HepG2 (cell line): Measurements from ENCODE around the gene RAD1. TPM values are rescaled to one million over a fixed set of nuclear protein-coding genes. Genes with fewer than 3 reads are reported as not detected.

ENCODE experiments used
- AHR ChIP-seq: IDR thresholded peaks from 2 replicates; pipeline ENCODE4 v1.6.1; 2018; ENCODE audit warnings: missing genetic modification reagents, missing compliant biosample characterization
- CEBPB ChIP-seq: IDR thresholded peaks from 2 replicates; pipeline ENCODE4 v1.6.1; 2011; ENCODE audit warnings: low read depth, low read length, improper control_type of control experiment, borderline replicate concordance
- CHD4 ChIP-seq: fragments of 200-600 bp; sonication (generic); IDR thresholded peaks from 2 replicates; pipeline ENCODE4 v1.7.0; 2017; ENCODE audit warnings: mild to moderate bottlenecking, low read length, borderline replicate concordance
- EHMT2 ChIP-seq: fragments of 200-600 bp; sonication (generic); IDR thresholded peaks from 2 replicates; pipeline ENCODE4 v1.7.0; 2017; ENCODE audit warnings: antibody characterized with exemption, low read depth, low read length, borderline replicate concordance
- HNRNPH1 ChIP-seq: fragments of 200-400 bp; formaldehyde crosslinking; optimal IDR thresholded peaks from 2 replicates; pipeline ENCODE3; 2017; ENCODE audit warnings: mild to moderate bottlenecking, low read depth, low read length
- MEIS2 ChIP-seq: sonication (generic); formaldehyde crosslinking; IDR thresholded peaks from 2 replicates; pipeline ENCODE4 v1.9.0; 2021; ENCODE audit warnings: mild to moderate bottlenecking, missing genetic modification reagents
- SMAD3 ChIP-seq: sonication (generic); formaldehyde crosslinking; IDR thresholded peaks from 2 replicates; pipeline ENCODE4 v1.4.0; 2020; ENCODE audit warnings: missing genetic modification reagents
- TBL1XR1 ChIP-seq: fragments of 150-350 bp; IDR thresholded peaks from 2 replicates; pipeline ENCODE4 v1.6.1; 2014; ENCODE audit warnings: borderline replicate concordance, low read length; ENCODE audit not compliant: partially characterized antibody
- ZBTB38 ChIP-seq: sonication (generic); formaldehyde crosslinking; IDR thresholded peaks from 2 replicates; pipeline ENCODE4 v1.5.1; 2020; ENCODE audit warnings: mild to moderate bottlenecking, missing genetic modification reagents
- ZNF558 ChIP-seq: sonication (generic); formaldehyde crosslinking; IDR thresholded peaks from 2 replicates; pipeline ENCODE4 v1.9.0; 2022; ENCODE audit warnings: mild to moderate bottlenecking, missing genetic modification reagents, borderline replicate concordance
- ZNF577 ChIP-seq: sonication (generic); formaldehyde crosslinking; IDR thresholded peaks from 2 replicates; pipeline ENCODE4 v1.4.0; 2020; ENCODE audit warnings: mild to moderate bottlenecking, low read depth, missing genetic modification reagents, borderline replicate concordance
- ZNF614 ChIP-seq: IDR thresholded peaks from 2 replicates; pipeline ENCODE4 v1.6.1; 2018; ENCODE audit warnings: missing biosample characterization, missing genetic modification reagents, inconsistent platforms, borderline replicate concordance
- polyA plus RNA-seq, 8 experiments: library from polyadenylated mRNA; depleted of rRNA in 3 of 8; stranded (reverse) in 7 of 8; unstranded in 1 of 8; fragments of >200 nt; fragmentation: Illumina TruSeq in 4 of 8; extraction: Trizol in 4 of 8; gene quantifications; 2 replicates each; pipeline versions ENCODE4 v1.2.1 to v1.2.3, GENCODE V29; 2011 to 2016; ENCODE audit warnings: low read depth in 4 of 8, missing spikeins in 1 of 8, mixed read lengths in 1 of 8; ENCODE audit not compliant: insufficient read depth in 1 of 8
- total RNA-seq, 5 experiments: library from RNA; depleted of rRNA; stranded (reverse); fragments of >200 nt; fragmentation: Illumina TruSeq; extraction: Trizol; gene quantifications; 2 replicates each; pipeline ENCODE4 v1.2.3, GENCODE V29; 2016; ENCODE audit warnings: low read depth in 1 of 5
- TF ChIP-seq, protein P1 (sequence below): sonication (generic); formaldehyde crosslinking; IDR thresholded peaks from 2 replicates; pipeline ENCODE4 v1.4.0; 2020; ENCODE audit warnings: missing genetic modification reagents
- TF ChIP-seq, protein P2 (sequence below): sonication (generic); formaldehyde crosslinking; conservative IDR thresholded peaks from 2 replicates; pipeline ENCODE4 v1.8.0; 2022; ENCODE audit warnings: low read depth, missing genetic modification reagents
- TF ChIP-seq, protein P3 (sequence below): sonication (generic); formaldehyde crosslinking; IDR thresholded peaks from 2 replicates; pipeline ENCODE4 v1.5.1; 2020; ENCODE audit warnings: mild to moderate bottlenecking, missing genetic modification reagents, borderline replicate concordance

RAD1 gene
- total and polyA plus RNA-seq, 2 of the 13 experiments (the other 11 are each of a cell fraction or from before 2014, with no cell fraction given) = 14.7 to 39.1 TPM

DNA sequence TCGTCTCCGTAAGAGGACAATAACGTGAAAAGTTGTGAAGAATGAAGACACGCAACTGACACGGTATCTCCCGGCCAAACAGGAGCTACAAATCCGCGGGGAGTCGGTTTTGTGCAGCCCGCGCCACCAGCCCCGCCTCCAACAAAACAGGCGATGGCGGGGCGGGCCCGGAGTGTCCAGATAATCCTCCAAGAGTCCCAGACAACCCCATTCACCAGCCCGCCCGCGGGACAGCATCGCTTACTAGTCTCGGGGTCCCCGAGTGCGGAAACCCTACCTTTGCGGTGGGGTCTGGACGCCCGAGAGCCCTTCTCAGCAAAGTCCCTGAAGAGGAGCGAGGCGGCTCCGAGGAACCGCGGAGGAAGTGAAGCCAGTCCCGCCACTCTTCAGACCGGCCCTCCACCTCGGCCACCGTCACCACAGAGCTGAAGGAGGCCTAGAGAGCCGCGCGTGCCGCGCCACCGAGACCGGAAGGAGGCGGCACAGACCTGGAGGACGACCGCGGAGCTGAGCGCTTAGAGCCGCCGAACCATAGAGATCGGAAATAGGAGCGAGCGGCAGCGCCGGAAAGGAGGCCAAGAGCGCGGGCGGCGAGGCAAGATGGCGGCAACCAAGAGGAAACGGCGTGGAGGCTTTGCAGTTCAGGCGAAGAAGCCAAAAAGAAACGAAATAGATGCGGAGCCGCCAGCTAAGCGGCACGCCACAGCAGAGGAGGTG is at the start of gene RAD1, which contains the start of gene BRIX1 (continued):
- TF ChIP-seq, protein P1, sequence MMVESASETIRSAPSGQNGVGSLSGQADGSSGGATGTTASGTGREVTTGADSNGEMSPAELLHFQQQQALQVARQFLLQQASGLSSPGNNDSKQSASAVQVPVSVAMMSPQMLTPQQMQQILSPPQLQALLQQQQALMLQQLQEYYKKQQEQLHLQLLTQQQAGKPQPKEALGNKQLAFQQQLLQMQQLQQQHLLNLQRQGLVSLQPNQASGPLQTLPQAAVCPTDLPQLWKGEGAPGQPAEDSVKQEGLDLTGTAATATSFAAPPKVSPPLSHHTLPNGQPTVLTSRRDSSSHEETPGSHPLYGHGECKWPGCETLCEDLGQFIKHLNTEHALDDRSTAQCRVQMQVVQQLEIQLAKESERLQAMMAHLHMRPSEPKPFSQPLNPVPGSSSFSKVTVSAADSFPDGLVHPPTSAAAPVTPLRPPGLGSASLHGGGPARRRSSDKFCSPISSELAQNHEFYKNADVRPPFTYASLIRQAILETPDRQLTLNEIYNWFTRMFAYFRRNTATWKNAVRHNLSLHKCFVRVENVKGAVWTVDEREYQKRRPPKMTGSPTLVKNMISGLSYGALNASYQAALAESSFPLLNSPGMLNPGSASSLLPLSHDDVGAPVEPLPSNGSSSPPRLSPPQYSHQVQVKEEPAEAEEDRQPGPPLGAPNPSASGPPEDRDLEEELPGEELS = no peak
- TF ChIP-seq, protein P2, sequence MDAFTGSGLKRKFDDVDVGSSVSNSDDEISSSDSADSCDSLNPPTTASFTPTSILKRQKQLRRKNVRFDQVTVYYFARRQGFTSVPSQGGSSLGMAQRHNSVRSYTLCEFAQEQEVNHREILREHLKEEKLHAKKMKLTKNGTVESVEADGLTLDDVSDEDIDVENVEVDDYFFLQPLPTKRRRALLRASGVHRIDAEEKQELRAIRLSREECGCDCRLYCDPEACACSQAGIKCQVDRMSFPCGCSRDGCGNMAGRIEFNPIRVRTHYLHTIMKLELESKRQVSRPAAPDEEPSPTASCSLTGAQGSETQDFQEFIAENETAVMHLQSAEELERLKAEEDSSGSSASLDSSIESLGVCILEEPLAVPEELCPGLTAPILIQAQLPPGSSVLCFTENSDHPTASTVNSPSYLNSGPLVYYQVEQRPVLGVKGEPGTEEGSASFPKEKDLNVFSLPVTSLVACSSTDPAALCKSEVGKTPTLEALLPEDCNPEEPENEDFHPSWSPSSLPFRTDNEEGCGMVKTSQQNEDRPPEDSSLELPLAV (CRISPR knock-in tag) = no peak
- no peak; the same call in 1 of the 2 replicates for TF ChIP-seq SMAD3 (CRISPR knock-in tag)
- peak; percentile 41; the same call in 1 of the 2 replicates for TF ChIP-seq AHR
- TF ChIP-seq CEBPB = no peak
- no peak for TF ChIP-seq EHMT2
- TF ChIP-seq ZNF577 = no peak
- no peak for TF ChIP-seq CHD4
- no peak; the same call in 1 of the 2 replicates for TF ChIP-seq ZNF558 (CRISPR knock-in tag)
- peak; percentile 74; the same call in 1 of the 2 replicates for TF ChIP-seq ZNF614 (CRISPR knock-in tag)
- TF ChIP-seq, protein P3, sequence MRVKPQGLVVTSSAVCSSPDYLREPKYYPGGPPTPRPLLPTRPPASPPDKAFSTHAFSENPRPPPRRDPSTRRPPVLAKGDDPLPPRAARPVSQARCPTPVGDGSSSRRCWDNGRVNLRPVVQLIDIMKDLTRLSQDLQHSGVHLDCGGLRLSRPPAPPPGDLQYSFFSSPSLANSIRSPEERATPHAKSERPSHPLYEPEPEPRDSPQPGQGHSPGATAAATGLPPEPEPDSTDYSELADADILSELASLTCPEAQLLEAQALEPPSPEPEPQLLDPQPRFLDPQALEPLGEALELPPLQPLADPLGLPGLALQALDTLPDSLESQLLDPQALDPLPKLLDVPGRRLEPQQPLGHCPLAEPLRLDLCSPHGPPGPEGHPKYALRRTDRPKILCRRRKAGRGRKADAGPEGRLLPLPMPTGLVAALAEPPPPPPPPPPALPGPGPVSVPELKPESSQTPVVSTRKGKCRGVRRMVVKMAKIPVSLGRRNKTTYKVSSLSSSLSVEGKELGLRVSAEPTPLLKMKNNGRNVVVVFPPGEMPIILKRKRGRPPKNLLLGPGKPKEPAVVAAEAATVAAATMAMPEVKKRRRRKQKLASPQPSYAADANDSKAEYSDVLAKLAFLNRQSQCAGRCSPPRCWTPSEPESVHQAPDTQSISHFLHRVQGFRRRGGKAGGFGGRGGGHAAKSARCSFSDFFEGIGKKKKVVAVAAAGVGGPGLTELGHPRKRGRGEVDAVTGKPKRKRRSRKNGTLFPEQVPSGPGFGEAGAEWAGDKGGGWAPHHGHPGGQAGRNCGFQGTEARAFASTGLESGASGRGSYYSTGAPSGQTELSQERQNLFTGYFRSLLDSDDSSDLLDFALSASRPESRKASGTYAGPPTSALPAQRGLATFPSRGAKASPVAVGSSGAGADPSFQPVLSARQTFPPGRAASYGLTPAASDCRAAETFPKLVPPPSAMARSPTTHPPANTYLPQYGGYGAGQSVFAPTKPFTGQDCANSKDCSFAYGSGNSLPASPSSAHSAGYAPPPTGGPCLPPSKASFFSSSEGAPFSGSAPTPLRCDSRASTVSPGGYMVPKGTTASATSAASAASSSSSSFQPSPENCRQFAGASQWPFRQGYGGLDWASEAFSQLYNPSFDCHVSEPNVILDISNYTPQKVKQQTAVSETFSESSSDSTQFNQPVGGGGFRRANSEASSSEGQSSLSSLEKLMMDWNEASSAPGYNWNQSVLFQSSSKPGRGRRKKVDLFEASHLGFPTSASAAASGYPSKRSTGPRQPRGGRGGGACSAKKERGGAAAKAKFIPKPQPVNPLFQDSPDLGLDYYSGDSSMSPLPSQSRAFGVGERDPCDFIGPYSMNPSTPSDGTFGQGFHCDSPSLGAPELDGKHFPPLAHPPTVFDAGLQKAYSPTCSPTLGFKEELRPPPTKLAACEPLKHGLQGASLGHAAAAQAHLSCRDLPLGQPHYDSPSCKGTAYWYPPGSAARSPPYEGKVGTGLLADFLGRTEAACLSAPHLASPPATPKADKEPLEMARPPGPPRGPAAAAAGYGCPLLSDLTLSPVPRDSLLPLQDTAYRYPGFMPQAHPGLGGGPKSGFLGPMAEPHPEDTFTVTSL (CRISPR knock-in tag) = no peak
- TF ChIP-seq TBL1XR1 = peak; percentile 57
- peak; percentile 52; the same call in 1 of the 2 replicates for TF ChIP-seq MEIS2 (CRISPR knock-in tag)
- peak; percentile 40 for TF ChIP-seq ZBTB38 (CRISPR knock-in tag)
- no peak for TF ChIP-seq HNRNPH1
